Stimulated activated CD8-positive, alpha-beta memory T cell treated with anti-CD3 and anti-CD28 coated beads, Interleukin-7, amount 100 ng/mL, for 1 hour (primary cell): ENCODE results near the gene MAG.
"Not testable (repeated sequence)": the region's sequence is repeated elsewhere in the genome, so short reads cannot be mapped to it uniquely, and the experiment has no call there.

Source experiments
- DNase-seq, 2 donors: peaks; one replicate each; pipeline ENCODE4 v3.0.0-alpha.2; 2020; ENCODE audit warnings: low read depth in 2 of 2

MAG gene

DNA sequence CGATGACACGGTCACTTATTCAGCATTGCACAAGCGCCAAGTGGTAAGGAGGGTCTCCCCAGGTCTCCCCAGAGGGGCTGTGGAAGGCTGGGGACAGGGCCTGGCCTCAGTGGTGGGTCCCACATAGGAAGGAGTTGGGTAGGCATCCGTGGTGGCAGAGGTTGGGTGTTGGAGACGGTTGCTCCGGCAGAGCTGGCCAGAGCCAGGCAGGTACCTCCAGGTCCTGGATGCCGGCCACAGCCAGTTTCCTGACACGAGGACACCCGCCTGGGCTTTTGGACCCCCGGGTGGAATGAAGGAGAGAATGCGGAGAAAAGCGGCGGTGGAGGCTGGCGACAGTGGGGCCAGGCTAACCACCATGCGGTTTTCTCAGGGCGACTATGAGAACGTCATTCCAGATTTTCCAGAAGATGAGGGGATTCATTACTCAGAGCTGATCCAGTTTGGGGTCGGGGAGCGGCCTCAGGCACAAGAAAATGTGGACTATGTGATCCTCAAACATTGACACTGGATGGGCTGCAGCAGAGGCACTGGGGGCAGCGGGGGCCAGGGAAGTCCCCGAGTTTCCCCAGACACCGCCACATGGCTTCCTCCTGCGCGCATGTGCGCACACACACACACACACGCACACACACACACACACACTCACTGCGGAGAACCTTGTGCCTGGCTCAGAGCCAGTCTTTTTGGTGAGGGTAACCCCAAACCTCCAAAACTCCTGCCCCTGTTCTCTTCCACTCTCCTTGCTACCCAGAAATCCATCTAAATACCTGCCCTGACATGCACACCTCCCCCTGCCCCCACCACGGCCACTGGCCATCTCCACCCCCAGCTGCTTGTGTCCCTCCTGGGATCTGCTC, 54.5 kb downstream of the MAG start:
- peak in 1 of 2 donors; percentile 48 for DNase-seq

DNA sequence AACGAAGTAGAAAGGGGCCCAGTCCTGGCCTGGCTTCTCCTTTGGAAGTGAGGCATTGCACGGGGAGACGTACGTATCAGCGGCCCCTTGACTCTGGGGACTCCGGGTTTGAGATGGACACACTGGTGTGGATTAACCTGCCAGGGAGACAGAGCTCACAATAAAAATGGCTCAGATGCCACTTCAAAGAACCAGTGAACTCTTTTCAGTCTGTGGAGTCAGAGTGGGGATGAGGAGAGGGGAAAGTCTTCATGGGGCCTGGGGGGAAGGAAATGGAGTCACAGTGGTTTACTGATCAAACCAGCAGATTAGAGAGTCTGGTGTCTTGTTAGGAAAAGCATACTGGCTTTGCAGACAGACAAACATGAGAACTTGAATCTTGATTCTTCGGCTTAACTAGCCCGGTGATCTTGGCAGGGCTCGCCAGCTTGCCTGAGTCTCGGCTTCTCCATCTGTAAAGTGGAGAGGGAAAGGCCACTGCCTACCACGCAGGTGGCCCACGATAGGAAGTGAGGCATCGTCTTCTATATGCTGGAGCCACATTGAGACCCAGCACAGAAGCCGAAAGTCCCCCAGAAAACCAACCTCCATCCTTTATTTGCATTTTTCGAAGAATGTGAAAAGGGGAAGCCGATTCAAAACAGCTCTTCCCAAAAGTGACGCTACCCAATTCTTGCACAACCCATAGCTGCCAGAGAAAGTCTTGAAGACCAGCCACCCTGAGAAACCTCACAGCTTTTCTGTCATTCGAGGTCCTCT, 55.4 kb downstream of the MAG start, which contains the start of gene FFAR1:
Gene FFAR1 (plus strand): TSS at position 732 of the 759 bp plus-strand sequence. CDS start 3,650 bp downstream, outside the sequence.
- DNase-seq: no peak

DNA sequence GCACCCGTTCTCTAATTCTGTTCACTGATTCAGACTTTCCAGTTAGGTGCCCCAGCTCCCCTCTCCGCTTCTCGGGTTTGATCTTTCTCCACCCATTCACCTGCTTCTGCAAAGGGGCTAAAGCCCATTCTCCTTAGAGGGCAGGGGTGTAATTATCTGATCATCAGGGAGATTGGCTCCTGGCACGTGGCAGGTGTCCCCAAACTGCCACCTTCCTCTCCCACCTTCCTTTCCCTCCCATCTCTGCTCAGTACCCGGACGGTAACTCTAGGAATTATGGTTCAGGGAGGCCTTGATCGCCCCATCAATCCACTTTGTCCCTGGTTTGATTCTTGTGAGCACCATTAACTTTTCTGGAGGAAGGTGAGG, 56.0 kb downstream of the MAG start:
- no peak for DNase-seq

DNA sequence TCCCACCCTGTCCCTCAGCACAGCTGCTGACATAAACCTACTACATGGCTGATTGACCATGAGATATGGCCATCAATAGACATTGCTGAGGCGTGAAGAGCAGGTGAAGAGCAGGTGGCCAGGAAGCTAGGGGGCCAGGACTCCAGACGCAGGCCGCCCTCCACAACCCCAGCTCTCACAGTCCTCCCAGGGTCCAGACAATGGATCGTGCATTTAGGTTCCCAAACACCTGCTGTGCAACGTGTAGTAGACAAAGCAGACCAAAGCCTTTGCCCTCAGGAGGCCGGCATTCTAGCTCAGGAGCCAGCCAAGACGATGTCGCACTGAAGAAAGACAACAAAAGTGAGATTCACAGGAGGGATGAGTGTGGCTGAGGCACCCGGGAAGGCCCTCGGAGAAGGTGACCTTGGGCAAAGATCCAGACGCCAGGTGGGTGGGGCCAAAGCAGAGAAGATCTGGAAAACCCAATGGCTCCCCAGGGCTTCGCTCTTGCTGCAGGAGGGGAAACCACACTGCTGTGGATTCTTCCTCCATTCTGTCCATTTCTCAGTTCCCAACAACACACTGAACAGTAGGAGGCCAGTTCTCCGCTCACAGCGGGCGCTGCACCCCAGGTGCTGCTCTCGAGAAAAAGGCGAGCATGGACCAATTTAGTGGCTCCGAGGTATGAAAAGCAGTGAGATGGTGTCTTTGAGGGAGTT, 57.1 kb downstream of the MAG start:
- no peak for DNase-seq

DNA sequence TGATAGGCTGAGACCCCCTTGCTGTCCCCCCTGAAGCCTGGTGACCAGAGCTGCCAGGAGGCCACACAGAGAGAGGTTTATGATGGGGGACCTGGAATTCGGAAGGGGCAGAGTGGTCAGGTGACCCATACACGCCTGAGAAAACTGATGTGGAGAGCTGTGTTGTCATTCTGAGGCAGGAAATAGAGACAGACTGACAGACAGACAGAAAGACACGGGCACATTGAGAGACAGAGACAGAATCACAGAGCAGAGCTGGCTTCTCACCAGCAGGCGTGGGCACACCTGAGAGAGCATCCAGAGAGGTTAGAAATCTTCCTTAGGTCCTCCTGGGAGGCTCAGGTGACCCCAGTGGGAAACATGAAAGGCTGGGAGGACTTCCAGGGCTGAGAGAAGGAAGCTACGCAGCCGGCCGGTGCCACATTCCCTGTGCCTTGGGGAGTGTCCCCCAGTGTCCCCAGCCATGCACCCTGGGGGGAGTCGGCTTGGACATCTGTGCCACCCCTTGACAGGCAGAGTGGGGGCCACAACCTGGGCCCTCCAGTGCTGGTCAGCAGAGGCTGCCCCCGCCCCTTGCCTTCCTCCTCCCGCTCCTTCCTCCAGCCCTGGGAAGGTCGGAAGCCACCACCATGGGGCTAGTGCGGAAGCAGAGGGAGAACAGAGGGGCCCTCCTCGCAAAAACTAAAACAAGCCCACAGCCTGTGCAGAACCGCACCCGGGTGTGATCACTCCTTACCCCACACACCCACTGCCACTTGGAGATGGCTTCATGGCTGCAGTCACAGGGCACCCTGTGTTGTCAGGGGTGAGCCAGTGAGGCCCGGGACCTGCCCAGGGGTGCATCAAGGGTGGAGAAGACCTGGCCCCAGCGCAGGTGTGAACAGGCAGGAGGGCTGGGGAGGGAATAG, 57.9 kb downstream of the MAG start:
- no peak for DNase-seq

DNA sequence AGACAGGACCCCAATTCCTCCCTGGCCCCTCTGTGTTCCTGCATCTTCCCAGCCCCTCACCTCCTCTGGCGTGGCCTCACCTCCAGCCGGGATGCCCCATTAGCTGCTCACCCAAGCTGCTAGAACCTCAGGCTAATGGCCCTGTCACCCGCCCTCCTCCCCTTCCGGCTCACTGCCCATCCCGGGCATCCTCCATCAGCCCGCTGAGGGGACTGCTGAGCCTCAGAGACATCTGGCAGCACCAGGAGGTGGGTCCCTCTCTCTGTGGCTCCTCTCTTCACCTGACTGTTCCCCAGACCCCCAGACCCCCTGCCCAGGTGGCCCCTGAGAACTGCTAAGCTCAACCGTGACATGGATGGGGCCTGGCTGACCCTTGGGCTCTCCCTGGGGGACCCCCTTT, 58.6 kb downstream of the MAG start:
- no peak for DNase-seq

DNA sequence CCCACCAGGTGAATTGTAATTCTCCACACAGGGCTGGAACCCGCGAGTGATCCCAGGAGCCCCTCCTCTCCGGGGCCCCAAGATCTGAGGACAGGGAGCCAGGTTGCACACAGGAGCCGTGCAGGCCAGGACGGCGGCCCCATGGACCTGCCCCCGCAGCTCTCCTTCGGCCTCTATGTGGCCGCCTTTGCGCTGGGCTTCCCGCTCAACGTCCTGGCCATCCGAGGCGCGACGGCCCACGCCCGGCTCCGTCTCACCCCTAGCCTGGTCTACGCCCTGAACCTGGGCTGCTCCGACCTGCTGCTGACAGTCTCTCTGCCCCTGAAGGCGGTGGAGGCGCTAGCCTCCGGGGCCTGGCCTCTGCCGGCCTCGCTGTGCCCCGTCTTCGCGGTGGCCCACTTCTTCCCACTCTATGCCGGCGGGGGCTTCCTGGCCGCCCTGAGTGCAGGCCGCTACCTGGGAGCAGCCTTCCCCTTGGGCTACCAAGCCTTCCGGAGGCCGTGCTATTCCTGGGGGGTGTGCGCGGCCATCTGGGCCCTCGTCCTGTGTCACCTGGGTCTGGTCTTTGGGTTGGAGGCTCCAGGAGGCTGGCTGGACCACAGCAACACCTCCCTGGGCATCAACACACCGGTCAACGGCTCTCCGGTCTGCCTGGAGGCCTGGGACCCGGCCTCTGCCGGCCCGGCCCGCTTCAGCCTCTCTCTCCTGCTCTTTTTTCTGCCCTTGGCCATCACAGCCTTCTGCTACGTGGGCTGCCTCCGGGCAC, 59.6 kb downstream of the MAG start:
- no peak for DNase-seq

DNA sequence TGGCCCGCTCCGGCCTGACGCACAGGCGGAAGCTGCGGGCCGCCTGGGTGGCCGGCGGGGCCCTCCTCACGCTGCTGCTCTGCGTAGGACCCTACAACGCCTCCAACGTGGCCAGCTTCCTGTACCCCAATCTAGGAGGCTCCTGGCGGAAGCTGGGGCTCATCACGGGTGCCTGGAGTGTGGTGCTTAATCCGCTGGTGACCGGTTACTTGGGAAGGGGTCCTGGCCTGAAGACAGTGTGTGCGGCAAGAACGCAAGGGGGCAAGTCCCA, 60.2 kb downstream of the MAG start:
- DNase-seq: no peak

DNA sequence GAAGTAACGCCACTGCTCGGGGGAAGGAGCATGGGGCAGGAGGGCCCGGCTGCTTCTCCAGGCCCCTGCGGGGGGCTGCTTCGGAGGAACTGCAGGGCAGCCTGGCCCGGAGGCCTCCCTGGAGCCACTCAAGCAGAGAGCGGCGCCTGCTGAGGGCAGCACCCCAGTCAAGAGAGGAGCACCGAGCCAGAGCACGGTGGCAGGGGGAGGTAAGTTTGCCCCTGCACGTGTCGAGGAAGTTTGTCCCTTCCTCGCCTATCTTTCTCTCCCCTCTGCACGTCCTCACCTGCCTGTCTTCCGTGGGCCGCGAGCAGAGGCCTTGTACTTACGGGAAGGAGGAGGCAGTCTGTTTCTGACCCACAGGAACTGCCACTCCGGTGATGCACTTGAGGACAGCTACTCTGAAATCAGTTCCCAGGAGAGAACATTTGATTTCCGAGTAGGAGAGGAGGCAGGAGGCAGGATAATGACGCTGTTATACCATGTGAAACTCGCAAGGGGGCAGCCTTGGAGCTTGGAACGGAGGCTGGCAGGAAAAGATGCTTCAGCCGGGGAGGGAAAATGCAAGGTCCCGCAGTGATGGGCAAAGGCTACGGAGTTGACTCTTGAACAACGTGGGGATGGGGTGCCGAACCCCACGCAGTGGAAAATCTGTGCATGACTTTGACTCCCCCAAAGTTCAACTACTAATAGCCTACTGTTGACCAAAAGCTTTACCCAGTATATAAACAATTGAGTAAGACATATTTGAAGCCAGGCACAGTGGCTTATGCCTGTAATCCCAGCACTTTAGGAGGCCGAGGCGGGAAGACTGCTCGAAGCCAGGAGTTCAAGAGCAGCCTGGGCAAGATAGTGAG, 60.7 kb downstream of the MAG start:
- DNase-seq: peak; percentile 24 to 46

DNA sequence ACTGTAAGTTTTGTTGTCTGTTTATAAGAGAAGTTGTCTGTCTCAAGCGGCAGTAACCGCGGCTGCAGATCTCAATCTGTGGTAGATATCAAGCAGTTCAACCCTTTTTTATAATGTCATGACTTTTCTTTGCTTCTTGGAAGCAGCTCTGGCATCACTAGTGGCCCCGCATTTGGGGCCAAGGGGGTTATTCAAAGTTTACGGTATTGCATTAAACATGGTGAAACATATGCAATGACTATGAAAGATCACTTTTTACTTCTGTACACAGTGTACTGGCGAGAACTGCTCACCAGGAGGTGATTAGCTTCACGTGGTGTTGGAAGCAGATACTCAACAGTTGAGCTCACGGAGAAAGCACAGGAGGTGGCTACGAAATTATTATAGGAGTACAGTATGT, 61.7 kb downstream of the MAG start:
- no peak for DNase-seq

DNA sequence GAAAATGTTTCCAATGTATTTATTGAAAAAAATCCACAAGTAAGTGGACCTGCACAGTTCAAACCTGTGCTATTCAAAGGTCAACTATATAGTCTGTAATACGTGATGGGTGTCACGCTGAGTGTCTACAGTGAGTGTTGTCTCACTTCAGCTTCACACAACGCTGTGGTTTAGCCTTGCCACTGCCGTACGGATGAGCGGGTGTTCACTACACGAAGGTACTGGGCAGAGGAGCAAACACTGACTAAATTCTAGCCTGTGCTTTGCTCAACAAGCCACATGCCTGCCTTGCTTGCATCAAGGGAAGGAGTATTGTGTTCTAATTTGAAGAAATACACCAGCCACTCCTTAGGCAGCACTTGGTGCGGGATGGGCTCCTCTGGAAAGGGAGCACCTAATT, 62.9 kb downstream of the MAG start:
- no peak for DNase-seq

DNA sequence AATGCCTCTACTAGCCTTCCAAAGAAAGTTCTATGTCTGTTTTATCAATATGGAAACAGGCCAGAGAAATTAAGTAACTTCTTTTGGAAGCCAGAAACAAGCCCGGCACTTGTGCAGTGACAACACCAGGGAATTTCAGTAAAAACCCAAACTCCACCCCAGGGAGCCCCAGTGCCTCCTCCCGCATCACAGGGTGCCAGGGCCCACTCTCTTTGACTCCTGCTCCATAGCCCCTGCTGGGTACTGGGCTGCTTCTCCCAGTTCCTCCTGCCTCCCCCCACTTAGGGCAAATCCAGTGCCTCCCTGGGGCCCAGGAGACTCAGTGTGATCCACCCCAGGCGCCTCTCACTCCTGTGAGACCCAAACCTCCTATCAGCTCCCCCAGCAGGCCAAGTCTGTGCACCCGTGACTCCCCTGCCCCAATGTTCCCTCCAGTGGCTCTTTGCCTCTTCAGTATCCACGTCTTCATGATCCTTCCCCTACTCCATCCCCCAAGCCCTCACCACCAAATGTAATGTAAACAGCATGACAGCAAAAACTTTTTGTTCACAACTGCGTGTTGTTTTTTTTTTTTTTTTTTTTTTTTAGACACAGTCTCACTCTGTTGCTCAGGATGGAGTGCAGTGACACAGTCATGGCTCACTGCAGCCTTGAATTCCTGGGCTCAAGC, 64.0 kb downstream of the MAG start:
- DNase-seq: no peak

DNA sequence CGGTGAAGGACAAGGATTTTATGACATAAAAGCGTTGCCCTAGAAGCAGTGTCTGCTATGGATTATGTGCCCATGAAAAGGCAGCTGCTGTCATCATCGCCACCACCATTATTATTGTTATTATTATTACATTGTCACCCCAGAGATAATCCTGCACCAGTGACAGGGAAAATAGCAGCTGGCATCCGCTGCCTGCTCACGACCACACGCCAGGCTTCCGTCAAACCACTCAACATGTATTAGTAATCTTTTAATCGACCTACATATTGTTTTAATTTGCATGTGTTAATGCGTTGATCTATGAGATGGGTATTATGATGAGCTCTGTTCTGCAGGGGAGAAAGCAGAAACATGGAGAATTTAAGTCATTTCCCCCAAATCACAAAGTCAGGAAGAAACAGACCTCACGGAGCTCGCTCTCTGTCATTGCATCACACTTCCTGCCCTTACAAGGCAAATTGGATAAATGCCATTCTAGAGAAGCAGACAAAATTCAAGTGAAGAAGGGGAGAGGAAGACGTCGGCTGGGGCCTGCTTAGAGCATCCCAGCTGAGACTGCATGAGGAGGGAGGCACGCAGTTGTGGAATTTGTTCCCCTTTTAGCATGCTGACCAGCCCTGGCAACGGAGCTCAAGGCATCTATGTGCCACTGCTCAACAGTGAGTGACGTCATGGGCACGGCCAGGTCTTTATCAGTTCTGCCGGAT, 66.1 kb downstream of the MAG start, which contains the start of gene FFAR3:
Gene FFAR3 (plus strand): TSS at position 594 of the 707 bp plus-strand sequence. CDS start 431 bp downstream, outside the sequence.
- DNase-seq: no peak

DNA sequence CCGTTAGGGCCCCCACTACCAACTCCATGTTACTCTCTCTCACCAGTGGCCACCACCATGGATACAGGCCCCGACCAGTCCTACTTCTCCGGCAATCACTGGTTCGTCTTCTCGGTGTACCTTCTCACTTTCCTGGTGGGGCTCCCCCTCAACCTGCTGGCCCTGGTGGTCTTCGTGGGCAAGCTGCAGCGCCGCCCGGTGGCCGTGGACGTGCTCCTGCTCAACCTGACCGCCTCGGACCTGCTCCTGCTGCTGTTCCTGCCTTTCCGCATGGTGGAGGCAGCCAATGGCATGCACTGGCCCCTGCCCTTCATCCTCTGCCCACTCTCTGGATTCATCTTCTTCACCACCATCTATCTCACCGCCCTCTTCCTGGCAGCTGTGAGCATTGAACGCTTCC, 66.9 kb downstream of the MAG start:
- DNase-seq: not testable (repeated sequence)

DNA sequence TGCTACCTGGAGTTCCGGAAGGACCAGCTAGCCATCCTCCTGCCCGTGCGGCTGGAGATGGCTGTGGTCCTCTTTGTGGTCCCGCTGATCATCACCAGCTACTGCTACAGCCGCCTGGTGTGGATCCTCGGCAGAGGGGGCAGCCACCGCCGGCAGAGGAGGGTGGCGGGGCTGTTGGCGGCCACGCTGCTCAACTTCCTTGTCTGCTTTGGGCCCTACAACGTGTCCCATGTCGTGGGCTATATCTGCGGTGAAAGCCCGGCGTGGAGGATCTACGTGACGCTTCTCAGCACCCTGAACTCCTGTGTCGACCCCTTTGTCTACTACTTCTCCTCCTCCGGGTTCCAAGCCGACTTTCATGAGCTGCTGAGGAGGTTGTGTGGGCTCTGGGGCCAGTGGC, 67.4 kb downstream of the MAG start:
- DNase-seq: not testable (repeated sequence)

DNA sequence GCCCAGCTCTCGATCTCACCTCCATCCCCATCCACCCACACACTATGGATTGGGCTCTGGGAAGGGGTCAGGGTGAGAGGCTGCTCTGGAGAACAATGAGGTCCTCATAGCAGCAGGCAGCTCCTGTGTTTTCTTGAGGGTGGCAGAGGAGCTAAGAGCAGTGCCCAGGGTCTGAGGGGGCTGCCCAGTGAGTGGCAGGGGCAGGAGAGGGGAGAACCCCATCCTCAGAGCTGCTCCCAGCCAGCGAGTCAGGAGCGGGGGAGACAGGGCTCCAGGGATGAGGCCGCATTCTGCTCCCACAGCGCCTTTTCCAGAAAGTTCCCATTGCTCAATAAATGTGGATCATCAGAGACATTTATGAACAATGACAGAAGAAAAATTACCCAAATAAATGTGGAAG, 68.1 kb downstream of the MAG start:
- not testable (repeated sequence) for DNase-seq

DNA sequence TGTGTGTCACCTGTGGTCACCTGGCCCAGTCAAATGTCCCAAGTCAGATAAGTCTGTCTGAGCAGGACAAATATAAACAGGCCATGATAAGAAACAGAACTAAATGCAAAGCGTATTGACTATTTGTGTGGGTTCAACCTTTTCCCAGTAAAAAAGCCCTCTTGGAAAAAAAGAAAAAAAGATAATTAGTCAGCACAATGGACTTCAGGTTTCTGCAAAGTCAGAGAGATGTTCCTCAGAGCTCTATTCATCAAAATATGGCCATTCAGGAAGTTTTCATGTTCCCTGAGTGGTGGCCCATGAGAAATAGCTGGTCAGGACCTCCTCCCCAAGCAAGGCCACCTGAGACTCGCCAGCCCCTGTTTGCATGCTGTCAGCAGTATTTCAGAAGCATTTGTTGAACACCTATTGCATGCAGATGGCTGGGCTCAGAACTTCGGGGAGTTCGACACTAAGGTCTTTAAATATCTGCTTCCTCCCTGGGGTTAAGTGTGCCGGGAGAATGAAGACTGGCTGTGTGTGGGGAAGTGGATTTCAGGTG, 69.0 kb downstream of the MAG start:
- DNase-seq: no peak
